ENCODE data around the gene EFNB1.

DNA sequence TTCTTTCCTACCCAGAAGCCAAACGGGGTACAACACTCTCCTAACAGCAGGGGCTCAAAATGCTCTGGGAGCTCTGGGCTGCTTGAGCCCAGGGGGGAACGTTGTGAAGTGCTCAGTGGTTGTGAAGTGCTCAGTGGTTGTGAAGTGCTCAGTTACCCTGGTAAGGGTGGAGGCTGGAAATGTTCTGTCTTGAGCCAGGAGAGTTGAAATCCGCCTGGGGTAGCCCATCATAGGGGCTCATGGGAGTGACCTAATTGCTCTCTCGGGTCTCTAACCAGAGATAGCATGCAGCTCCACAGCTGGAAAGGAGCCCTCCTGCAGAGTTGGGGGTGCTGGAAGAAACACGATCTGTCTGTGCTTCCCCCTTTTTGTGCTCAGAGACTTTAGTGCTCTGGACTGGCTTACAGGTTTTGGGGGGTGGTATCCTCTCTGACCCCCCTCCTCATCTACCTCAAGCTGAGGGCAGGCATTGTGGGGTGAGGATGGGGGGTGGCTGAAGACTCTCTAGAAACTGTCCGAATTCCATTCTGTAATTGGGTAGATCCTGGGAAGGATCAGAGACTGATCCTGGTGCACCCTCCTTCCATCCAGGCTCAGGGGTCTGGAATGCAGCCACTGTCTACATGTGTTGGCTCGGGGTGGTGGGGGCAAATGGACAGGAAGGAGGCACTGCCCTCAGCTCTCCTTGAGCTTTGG is 2.7 kb downstream of the EFNB1 start:
- TF ChIP-seq, protein P1, sequence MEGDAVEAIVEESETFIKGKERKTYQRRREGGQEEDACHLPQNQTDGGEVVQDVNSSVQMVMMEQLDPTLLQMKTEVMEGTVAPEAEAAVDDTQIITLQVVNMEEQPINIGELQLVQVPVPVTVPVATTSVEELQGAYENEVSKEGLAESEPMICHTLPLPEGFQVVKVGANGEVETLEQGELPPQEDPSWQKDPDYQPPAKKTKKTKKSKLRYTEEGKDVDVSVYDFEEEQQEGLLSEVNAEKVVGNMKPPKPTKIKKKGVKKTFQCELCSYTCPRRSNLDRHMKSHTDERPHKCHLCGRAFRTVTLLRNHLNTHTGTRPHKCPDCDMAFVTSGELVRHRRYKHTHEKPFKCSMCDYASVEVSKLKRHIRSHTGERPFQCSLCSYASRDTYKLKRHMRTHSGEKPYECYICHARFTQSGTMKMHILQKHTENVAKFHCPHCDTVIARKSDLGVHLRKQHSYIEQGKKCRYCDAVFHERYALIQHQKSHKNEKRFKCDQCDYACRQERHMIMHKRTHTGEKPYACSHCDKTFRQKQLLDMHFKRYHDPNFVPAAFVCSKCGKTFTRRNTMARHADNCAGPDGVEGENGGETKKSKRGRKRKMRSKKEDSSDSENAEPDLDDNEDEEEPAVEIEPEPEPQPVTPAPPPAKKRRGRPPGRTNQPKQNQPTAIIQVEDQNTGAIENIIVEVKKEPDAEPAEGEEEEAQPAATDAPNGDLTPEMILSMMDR (IDR thresholded peaks at IDR 0.05): no peak
- no peak for TF ChIP-seq CBX8 (IDR thresholded peaks at IDR 0.05)
- TF ChIP-seq EP300 (IDR thresholded peaks at IDR 0.05): no peak
- no peak for TF ChIP-seq KDM1A (IDR thresholded peaks at IDR 0.05; ENCODE audit: low read depth)
- no peak for TF ChIP-seq PHF8 (IDR thresholded peaks at IDR 0.05; ENCODE audit: borderline replicate concordance, low read depth)
